ENCODE data around the gene TANGO6. TPM values are rescaled to one million over a fixed set of nuclear protein-coding genes. Genes with fewer than 3 reads are reported as not detected.

The TANGO6 gene
- total and polyA plus RNA-seq, 2 of the 8 experiments (the other 6 are each of a cell fraction or from before 2014, with no cell fraction given), result 5.0 to 19.5 TPM

- FAIRE-seq, result no peak
- H2BK15ac ChIP-seq (ENCODE audit: low read length), result no peak overlapping the region
- no peaks in the 10 kb centered on the region for H3K36me3 ChIP-seq (ENCODE audit: control insufficient read depth in 2 of 4, insufficient read depth in 4 of 4, low read length in 3 of 4)
- no peaks in the 10 kb centered on the region for H3K27me3 ChIP-seq (replicated peaks in 1 of 4; ENCODE audit: control insufficient read depth in 3 of 4, extremely low read depth in 1 of 4, insufficient read depth in 3 of 4, low read length in 3 of 4)
- H3K9ac ChIP-seq (replicated peaks in 1 of 4; ENCODE audit: extremely low read depth in 1 of 4, low read depth in 3 of 4, low read length in 3 of 4), result no peak overlapping the region
- no peaks in the 10 kb centered on the region for H3K79me2 ChIP-seq (ENCODE audit: control insufficient read depth in 1 of 2, insufficient read depth in 2 of 2, low read length in 2 of 2)
- H2AFZ ChIP-seq (ENCODE audit: low read length), result no peak overlapping the region
- H3K79me1 ChIP-seq (ENCODE audit: low read depth, low read length), result no peaks in the 10 kb centered on the region
- CTCF ChIA-PET (ENCODE audit: partially characterized antibody), result interaction anchor here (0.7 to 1.6 kb wide), 4 partner anchors 9 to 78 kb away, joined by 3 to 4 read pairs (median 4); no protein-coding TSS in a partner anchor
- H3K4me3 ChIP-seq (ENCODE audit: extremely low read depth in 1 of 4, insufficient read depth in 2 of 4, low read depth in 3 of 4, low read length in 4 of 4), result no peak overlapping the region
- no peaks in the 10 kb centered on the region for H3K4me1 ChIP-seq (replicated peaks in 1 of 4; ENCODE audit: control insufficient read depth in 3 of 4, insufficient read depth in 4 of 4, low read length in 3 of 4)
- no peaks in the 10 kb centered on the region for H3K23me2 ChIP-seq (ENCODE audit: low read depth, low read length)
- no peak overlapping the region for H4K8ac ChIP-seq (ENCODE audit: extremely low read depth, insufficient read depth, low read length)
- H3K27ac ChIP-seq (ENCODE audit: low read depth, low read length), result no peak overlapping the region
- H2BK20ac ChIP-seq (ENCODE audit: low read length), result no peak overlapping the region
- H2BK12ac ChIP-seq (ENCODE audit: low read depth, low read length), result no peak overlapping the region
- no peak for DNase-seq (ENCODE audit: low read depth in 1 of 2, low spot score in 2 of 2)
- H2BK120ac ChIP-seq (replicated peaks; ENCODE audit: low read depth, low read length), result no peak overlapping the region
- no peak overlapping the region for H3K23ac ChIP-seq (ENCODE audit: insufficient read length)
- no peak overlapping the region for H2BK5ac ChIP-seq (ENCODE audit: low read depth, low read length)
- H3K4me2 ChIP-seq (ENCODE audit: insufficient read depth in 1 of 2, low read depth in 2 of 2, low read length in 2 of 2), result no peak overlapping the region
- H2AK5ac ChIP-seq (ENCODE audit: low read depth, low read length), result no peak overlapping the region
- H4K20me1 ChIP-seq (replicated peaks in 1 of 2; ENCODE audit: control insufficient read depth in 1 of 2, insufficient read depth in 2 of 2, low read length in 2 of 2), result no peaks in the 10 kb centered on the region
- H3K14ac ChIP-seq (ENCODE audit: insufficient read length), result no peak overlapping the region
- H3K56ac ChIP-seq (replicated peaks; ENCODE audit: insufficient read length, low read depth, low read length), result no peak overlapping the region
- H3K4ac ChIP-seq (replicated peaks; ENCODE audit: insufficient read length, low read depth, low read length), result no peak overlapping the region
- H3K18ac ChIP-seq (ENCODE audit: extremely low read depth, low read length), result no peak overlapping the region
- H4K5ac ChIP-seq (ENCODE audit: insufficient read length, low read depth, low read length), result no peak overlapping the region
- H3K9me3 ChIP-seq (ENCODE audit: insufficient read depth in 2 of 2, low read depth in 1 of 2, low read length in 1 of 2), result no peaks in the 10 kb centered on the region
- no peak overlapping the region for H4K91ac ChIP-seq (replicated peaks; ENCODE audit: insufficient read length, low read length)
- WGBS, 2 experiments (ENCODE audit: extremely low coverage in 1 of 2, insufficient coverage in 1 of 2, insufficient read length in 1 of 2, insufficient replicate concordance in 2 of 2, low coverage in 1 of 2, low lambda C conversion rate in 2 of 2, missing lambda C conversion rate in 1 of 2), result 91% methylated on average over 8 of the region's 8 CpGs; no CpG with 5 or more reads in 1 of the 2 experiments
- POLR2A ChIA-PET (ENCODE audit: partially characterized antibody), result interaction anchor here (1.0 to 1.2 kb wide), 2 partner anchors 73 to 82 kb away, joined by 3 read pairs; no protein-coding TSS in a partner anchor
- TF ChIP-seq CHD1 (IDR thresholded peaks at IDR 0.05; ENCODE audit: low read depth, low read length) (no peak), HDAC6 (IDR thresholded peaks at IDR 0.05; ENCODE audit: low read depth, low read length) (no peak), NRF1 (IDR thresholded peaks at IDR 0.05; ENCODE audit: low read depth, low read length) (no peak), SIN3A (conservative IDR thresholded peaks at IDR 0.05 in 1 of 2, IDR thresholded peaks at IDR 0.05 in 1 of 2; ENCODE audit: low read depth in 1 of 2, low read length in 2 of 2) (no peak), ASH2L (IDR thresholded peaks at IDR 0.05; ENCODE audit: low read length) (no peak), POLR2AphosphoS5 (IDR thresholded peaks at IDR 0.05; ENCODE audit: low read depth, low read length) (no peak), RAD21 (IDR thresholded peaks at IDR 0.05 in 1 of 2, conservative IDR thresholded peaks at IDR 0.05 in 1 of 2; ENCODE audit: low read depth in 2 of 2, low read length in 2 of 2) (no peak), JUND (IDR thresholded peaks at IDR 0.05; ENCODE audit: low read length) (no peak), TAF1 (IDR thresholded peaks at IDR 0.05; ENCODE audit: low read depth, low read length) (no peak), BACH1 (IDR thresholded peaks at IDR 0.05; ENCODE audit: low read length) (no peak), SUZ12 (IDR thresholded peaks at IDR 0.05; ENCODE audit: low read length) (no peak), SRF (IDR thresholded peaks at IDR 0.05; ENCODE audit: low read depth, low read length) (no peak), HDAC2 (IDR thresholded peaks at IDR 0.05; ENCODE audit: borderline replicate concordance in 1 of 2, low read depth in 2 of 2, low read length in 2 of 2) (no peak)
Observed at GRCh38 chr16:69033151-69033949, 190.0 kb downstream of the TANGO6 start.
